PC-3 (cell line): ENCODE measurements around the gene PPP1R12B. TPM values are rescaled to one million over a fixed set of nuclear protein-coding genes. Genes with fewer than 3 reads are reported as not detected.
"Not testable (repeated sequence)": the region's sequence is repeated elsewhere in the genome, so short reads cannot be mapped to it uniquely, and the experiment has no call there.

ENCODE experiments used
- ATAC-seq: fragments of 200-7000 bp; cut with Tn5 transposase; 2 replicates; pipeline ENCODE4 v1.9.1; 2020; ENCODE audit warnings: mild to moderate bottlenecking, moderate library complexity
- BruUV-seq: library from RNA; stranded (reverse); fragments of 400-500 nt; replicated peaks from 2 replicates; lab custom pipeline; 2021; lab: Mats Ljungman, UMichigan
- CTCF ChIA-PET: fragments of 300-600 bp; sonication (Branson Sonifier 250); formaldehyde crosslinking; loops from one replicate; lab custom pipeline; 2022; ENCODE audit warnings: antibody characterized with exemption; lab: Charles Lee
- POLR2A ChIA-PET: fragments of 300-600 bp; sonication (Branson Sonifier 250); formaldehyde crosslinking; loops from one replicate; lab custom pipeline; 2022; ENCODE audit warnings: antibody characterized with exemption; ENCODE audit not compliant: unreplicated experiment; lab: Charles Lee
- DNase-seq: peaks from one replicate; pipeline ENCODE4 v3.0.0-alpha.2; 2015
- H2AFZ ChIP-seq: fragments of 300-600 bp; sonication (generic); 2 replicates; pipeline ENCODE4 v1.6.0; 2016; ENCODE audit warnings: antibody characterized with exemption, low read length
- H3F3A ChIP-seq: fragments of 300-600 bp; sonication (generic); one replicate; pipeline ENCODE4 v1.6.0; 2017; ENCODE audit warnings: antibody characterized with exemption, low read length, control low read depth, mild to moderate bottlenecking; ENCODE audit not compliant: unreplicated experiment
- H3K27ac ChIP-seq: fragments of 300-600 bp; sonication (generic); 2 replicates; pipeline ENCODE4 v1.5.1; 2016; ENCODE audit warnings: mild to moderate bottlenecking, low read length
- H3K27me3 ChIP-seq: fragments of 300-600 bp; sonication (generic); 2 replicates; pipeline ENCODE4 v1.6.1; 2016; ENCODE audit warnings: low read length, mixed read lengths
- H3K36me3 ChIP-seq: fragments of 300-600 bp; sonication (generic); 2 replicates; pipeline ENCODE4 v1.6.1; 2016; ENCODE audit warnings: low read depth, mixed run types, low read length, mixed read lengths
- H3K4me1 ChIP-seq: fragments of 300-600 bp; sonication (generic); 2 replicates; pipeline ENCODE4 v1.5.1; 2016; ENCODE audit warnings: low read length; ENCODE audit not compliant: insufficient read depth
- H3K4me2 ChIP-seq: fragments of 300-600 bp; sonication (generic); 2 replicates; pipeline ENCODE4 v1.6.0; 2016; ENCODE audit warnings: low read length
- H3K4me3 ChIP-seq: fragments of 300-600 bp; sonication (generic); 2 replicates; pipeline ENCODE4 v1.5.1; 2016; ENCODE audit warnings: mild to moderate bottlenecking, low read length, mixed read lengths
- H3K79me2 ChIP-seq: fragments of 300-600 bp; sonication (generic); 2 replicates; pipeline ENCODE4 v1.6.1; 2017; ENCODE audit warnings: low read length, mixed read lengths
- H3K9ac ChIP-seq: fragments of 300-600 bp; sonication (generic); 2 replicates; pipeline ENCODE4 v1.6.0; 2016; ENCODE audit warnings: mild to moderate bottlenecking, low read length
- H3K9me2 ChIP-seq: fragments of 300-600 bp; sonication (generic); replicated peaks from 2 replicates; pipeline ENCODE4 v1.6.1; 2016; ENCODE audit warnings: mixed run types, low read length, mixed read lengths
- H3K9me3 ChIP-seq: fragments of 300-600 bp; sonication (generic); 2 replicates; pipeline ENCODE4 v1.6.1; 2016; ENCODE audit warnings: low read length, mixed read lengths
- H4K20me1 ChIP-seq: fragments of 300-600 bp; sonication (generic); 2 replicates; pipeline ENCODE4 v1.6.1; 2016; ENCODE audit warnings: low read length, mixed read lengths
- EZH2 ChIP-seq: fragments of 300-600 bp; sonication (generic); IDR thresholded peaks from one replicate; pipeline ENCODE4 v1.6.1; 2017; ENCODE audit warnings: antibody characterized with exemption, mild to moderate bottlenecking, low read length; ENCODE audit not compliant: unreplicated experiment
- EZH2phosphoT487 ChIP-seq: fragments of 300-600 bp; sonication (generic); IDR thresholded peaks from 2 replicates; pipeline ENCODE4 v1.6.1; 2018; ENCODE audit warnings: mild to moderate bottlenecking, antibody characterized with exemption, low read length, borderline replicate concordance
- intact Hi-C: fragments of 100-400 bp; cut with micrococcal nuclease; formaldehyde crosslinking; loops from 2 replicates; pipeline ENCODE4 v1.9.0; 2023
- total RNA-seq: library from RNA; depleted of rRNA; stranded (reverse); fragments of >200 nt; gene quantifications from 2 replicates; pipeline ENCODE4 v1.2.3, GENCODE V29; 2014
- TF ChIP-seq, protein P1 (sequence below): fragments of 300-600 bp; sonication (generic); conservative IDR thresholded peaks from 2 replicates; pipeline ENCODE4 v1.5.1; 2017; ENCODE audit warnings: antibody characterized with exemption, low read depth, mild to moderate bottlenecking, low read length

PPP1R12B gene
- total RNA-seq, 1 experiment from 2014 or later, result 2.0 TPM

DNA sequence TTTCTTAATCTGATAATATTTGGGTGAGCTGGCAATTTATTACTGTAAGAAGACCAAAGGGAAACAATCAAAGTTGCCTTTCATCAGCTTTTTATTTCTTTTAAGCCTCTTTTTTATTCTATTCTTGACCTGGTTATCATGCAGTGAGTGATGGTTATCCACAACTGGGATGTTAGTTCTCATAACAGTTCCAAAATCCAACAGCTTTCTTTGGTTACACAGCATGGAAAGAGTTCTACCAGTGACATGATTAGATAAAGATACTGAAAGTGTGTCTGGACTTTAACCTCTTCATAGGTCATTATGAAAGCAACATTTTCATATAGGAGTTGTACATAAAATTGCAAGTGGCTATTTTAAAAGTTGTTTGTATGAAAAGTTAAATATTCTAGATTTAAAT is 198.7 kb downstream of the PPP1R12B start:
- H4K20me1 ChIP-seq, result no peaks in the 10 kb centered on the region
- no peak overlapping the region for H2AFZ ChIP-seq
- H3F3A ChIP-seq, result no peaks in the 10 kb centered on the region
- no peak for ATAC-seq
- H3K9ac ChIP-seq, result no peak overlapping the region
- no peaks in the 10 kb centered on the region for H3K4me1 ChIP-seq
- no peaks in the 10 kb centered on the region for H3K36me3 ChIP-seq
- no peaks in the 10 kb centered on the region for H3K79me2 ChIP-seq
- H3K9me3 ChIP-seq, result no peaks in the 10 kb centered on the region
- POLR2A ChIA-PET, result no interaction called here
- no peak overlapping the region for H3K4me3 ChIP-seq
- no peaks in the 10 kb centered on the region for H3K9me2 ChIP-seq
- no peak overlapping the region for H3K4me2 ChIP-seq
- intact Hi-C loops, result no loop called here
- TF ChIP-seq EZH2phosphoT487, result no peak
- TF ChIP-seq, protein P1, sequence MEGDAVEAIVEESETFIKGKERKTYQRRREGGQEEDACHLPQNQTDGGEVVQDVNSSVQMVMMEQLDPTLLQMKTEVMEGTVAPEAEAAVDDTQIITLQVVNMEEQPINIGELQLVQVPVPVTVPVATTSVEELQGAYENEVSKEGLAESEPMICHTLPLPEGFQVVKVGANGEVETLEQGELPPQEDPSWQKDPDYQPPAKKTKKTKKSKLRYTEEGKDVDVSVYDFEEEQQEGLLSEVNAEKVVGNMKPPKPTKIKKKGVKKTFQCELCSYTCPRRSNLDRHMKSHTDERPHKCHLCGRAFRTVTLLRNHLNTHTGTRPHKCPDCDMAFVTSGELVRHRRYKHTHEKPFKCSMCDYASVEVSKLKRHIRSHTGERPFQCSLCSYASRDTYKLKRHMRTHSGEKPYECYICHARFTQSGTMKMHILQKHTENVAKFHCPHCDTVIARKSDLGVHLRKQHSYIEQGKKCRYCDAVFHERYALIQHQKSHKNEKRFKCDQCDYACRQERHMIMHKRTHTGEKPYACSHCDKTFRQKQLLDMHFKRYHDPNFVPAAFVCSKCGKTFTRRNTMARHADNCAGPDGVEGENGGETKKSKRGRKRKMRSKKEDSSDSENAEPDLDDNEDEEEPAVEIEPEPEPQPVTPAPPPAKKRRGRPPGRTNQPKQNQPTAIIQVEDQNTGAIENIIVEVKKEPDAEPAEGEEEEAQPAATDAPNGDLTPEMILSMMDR, result no peak
- no peak for TF ChIP-seq EZH2
- no peak overlapping the region for H3K27ac ChIP-seq
- DNase-seq, result no peak
- no TSS peak for BruUV-seq
- H3K27me3 ChIP-seq, result no peaks in the 10 kb centered on the region
- CTCF ChIA-PET, result no interaction called here

DNA sequence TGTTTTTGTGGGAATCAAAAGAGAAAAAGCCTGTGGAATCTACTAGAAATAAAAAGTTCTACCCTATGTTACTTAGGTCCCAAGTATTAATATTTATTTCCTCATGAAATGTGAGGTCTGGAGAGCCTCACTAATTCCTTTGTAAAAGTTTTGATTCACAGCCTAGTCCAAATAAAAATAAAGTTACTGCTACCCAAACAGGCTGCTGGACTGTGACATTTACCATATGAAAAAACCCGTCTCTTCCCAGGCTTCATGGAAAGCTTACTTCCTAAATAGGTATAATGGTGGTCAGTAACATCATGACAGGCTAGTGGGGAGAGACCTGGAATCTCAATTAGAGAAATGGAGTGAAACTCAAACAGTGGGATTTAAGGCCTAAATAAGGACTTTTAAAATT is 201.6 kb downstream of the PPP1R12B start:
- CTCF ChIA-PET, POLR2A ChIA-PET: not testable (repeated sequence)
- intact Hi-C loops, result loop anchor here (5.0 kb wide), 1 partner anchor 33 kb away; no protein-coding TSS in a partner anchor

DNA sequence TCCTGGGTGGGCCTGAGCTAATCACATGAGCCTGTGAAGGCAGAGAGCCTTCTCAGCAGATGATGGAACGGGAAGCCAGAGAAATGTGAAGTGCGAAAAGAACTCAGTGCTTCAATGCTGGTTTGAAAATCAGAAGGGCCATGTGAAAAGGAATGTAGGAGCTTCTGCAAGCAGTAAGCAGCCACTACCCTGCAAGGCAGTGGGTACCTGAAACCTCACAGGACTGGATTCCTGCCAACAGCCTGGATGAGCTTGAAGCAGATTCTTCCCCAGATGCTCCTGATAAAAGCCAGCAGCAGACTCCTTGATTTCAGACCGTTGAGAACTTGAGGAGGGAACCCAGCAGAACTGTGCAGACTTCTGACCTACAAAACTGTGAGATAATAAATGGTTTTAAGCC is 203.2 kb downstream of the PPP1R12B start:
- H3K4me1 ChIP-seq, result peaks cover 4% of the 10 kb centered on the region; the same call in 1 of the 2 replicates
- BruUV-seq, result no TSS peak
- CTCF ChIA-PET, result interaction anchor here (0.6 kb wide), 1 partner anchor 47 kb away, joined by 3 read pairs; no protein-coding TSS in a partner anchor
- H4K20me1 ChIP-seq, result no peaks in the 10 kb centered on the region
- intact Hi-C loops, result loop anchor here (5.0 kb wide), 1 partner anchor 34 kb away; no protein-coding TSS in a partner anchor
- H3K4me2 ChIP-seq, result no peak overlapping the region
- peak; percentile 6 for DNase-seq
- no peaks in the 10 kb centered on the region for H3K36me3 ChIP-seq
- H3K9me3 ChIP-seq, result no peaks in the 10 kb centered on the region
- no peaks in the 10 kb centered on the region for H3K79me2 ChIP-seq
- H3K4me3 ChIP-seq, result no peak overlapping the region
- no peak overlapping the region for H2AFZ ChIP-seq
- H3K27me3 ChIP-seq, result no peaks in the 10 kb centered on the region
- TF ChIP-seq EZH2, result no peak
- TF ChIP-seq, protein P1, result no peak
- no peak for TF ChIP-seq EZH2phosphoT487
- ATAC-seq, result no peak
- H3F3A ChIP-seq, result no peaks in the 10 kb centered on the region
- H3K27ac ChIP-seq, result no peak overlapping the region
- POLR2A ChIA-PET, result no interaction called here
- H3K9ac ChIP-seq, result no peak overlapping the region
- no peaks in the 10 kb centered on the region for H3K9me2 ChIP-seq

More for the DNA sequence above, 201.6 kb downstream of the PPP1R12B start:
- not testable (repeated sequence) for H4K20me1 ChIP-seq, H3K79me2 ChIP-seq, H3K4me3 ChIP-seq, H3F3A ChIP-seq, H3K4me2 ChIP-seq, H2AFZ ChIP-seq, H3K27me3 ChIP-seq, ATAC-seq, H3K9me2 ChIP-seq, H3K9ac ChIP-seq, H3K27ac ChIP-seq, DNase-seq, H3K9me3 ChIP-seq, H3K4me1 ChIP-seq, BruUV-seq, H3K36me3 ChIP-seq

DNA sequence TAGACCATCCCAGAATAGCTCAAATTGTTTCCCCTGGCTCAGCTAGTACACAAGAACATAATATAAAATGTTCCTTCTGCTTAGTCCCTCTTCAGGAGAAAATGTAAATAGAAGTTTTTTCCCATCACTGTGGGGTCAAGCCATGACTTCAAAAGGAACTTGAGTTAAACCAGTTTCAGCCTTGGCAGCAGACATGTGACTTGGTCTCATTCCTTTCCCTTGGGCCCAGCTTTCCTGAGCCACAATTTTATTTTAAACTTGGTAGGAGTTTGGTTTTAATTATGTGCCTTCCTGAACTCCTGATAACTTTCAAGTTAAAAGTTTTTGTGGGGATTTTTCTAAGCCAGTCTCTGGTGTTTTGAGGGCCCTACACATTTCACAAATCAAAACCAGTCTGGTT is 204.1 kb downstream of the PPP1R12B start:
- H3K4me2 ChIP-seq, H4K20me1 ChIP-seq, DNase-seq, ATAC-seq, H3K36me3 ChIP-seq, H3K79me2 ChIP-seq, H2AFZ ChIP-seq, H3K9me2 ChIP-seq, POLR2A ChIA-PET, CTCF ChIA-PET, H3K4me1 ChIP-seq, H3F3A ChIP-seq, BruUV-seq, H3K27ac ChIP-seq, H3K9me3 ChIP-seq, H3K4me3 ChIP-seq, H3K9ac ChIP-seq, H3K27me3 ChIP-seq: not testable (repeated sequence)
- intact Hi-C loops, result loop anchor here (5.0 kb wide), 1 partner anchor 35 kb away; no protein-coding TSS in a partner anchor

GRCh38 chr1:202553078-202553477 is 204.6 kb downstream of the PPP1R12B start:
- H3K4me3 ChIP-seq, H3K9ac ChIP-seq, H3K9me3 ChIP-seq, H3F3A ChIP-seq, H3K9me2 ChIP-seq, H3K79me2 ChIP-seq, H3K27ac ChIP-seq, H3K27me3 ChIP-seq, BruUV-seq, H3K4me2 ChIP-seq, H3K4me1 ChIP-seq, H4K20me1 ChIP-seq, H3K36me3 ChIP-seq, CTCF ChIA-PET, POLR2A ChIA-PET, ATAC-seq, DNase-seq, H2AFZ ChIP-seq: not testable (repeated sequence)
- intact Hi-C loops, result loop anchor here (5.0 kb wide), 1 partner anchor 36 kb away; no protein-coding TSS in a partner anchor
